ENCODE measurements around the gene ZMIZ1. TPM values are rescaled to one million over a fixed set of nuclear protein-coding genes. Genes with fewer than 3 reads are reported as not detected.

The ZMIZ1 gene
- total RNA-seq, 1 experiment from 2014 or later: 28.4 TPM

- no peak for TF ChIP-seq SP1 (IDR thresholded peaks at IDR 0.05; ENCODE audit: low read depth)
- no peak for TF ChIP-seq SIN3A (IDR thresholded peaks at IDR 0.05; ENCODE audit: low read depth)
- no peak for TF ChIP-seq EZH2phosphoT487 (IDR thresholded peaks at IDR 0.05; ENCODE audit: borderline replicate concordance)
- no peak for TF ChIP-seq CBX3 (IDR thresholded peaks at IDR 0.05; ENCODE audit: low read depth)
- no peak for TF ChIP-seq ATF3 (IDR thresholded peaks at IDR 0.05)
- no peak for TF ChIP-seq POLR2A (IDR thresholded peaks at IDR 0.05; ENCODE audit: borderline replicate concordance, extremely low read depth, insufficient read depth, insufficient read length)
- TF ChIP-seq YY1 (IDR thresholded peaks at IDR 0.05; ENCODE audit: extremely low read depth, insufficient replicate concordance, low read depth, low read length): no peak
- no peak for TF ChIP-seq EZH2 (IDR thresholded peaks at IDR 0.05)
- no peak for TF ChIP-seq CTCF (IDR thresholded peaks at IDR 0.05 in 2 of 3, conservative IDR thresholded peaks at IDR 0.05 in 1 of 3; ENCODE audit: borderline replicate concordance in 1 of 3, insufficient read depth in 1 of 3, low read depth in 2 of 3, low read length in 2 of 3)
- no peak for TF ChIP-seq SRF (IDR thresholded peaks at IDR 0.05; ENCODE audit: low read depth)
- no peak for TF ChIP-seq CEBPB (IDR thresholded peaks at IDR 0.05; ENCODE audit: low read depth)
- no peak for TF ChIP-seq EGR1 (IDR thresholded peaks at IDR 0.05; ENCODE audit: low read depth)
- no peak for TF ChIP-seq ELF1 (IDR thresholded peaks at IDR 0.05; ENCODE audit: borderline replicate concordance, low read depth)
- TF ChIP-seq MAX (IDR thresholded peaks at IDR 0.05): no peak
- no peak for TF ChIP-seq REST (IDR thresholded peaks at IDR 0.05; ENCODE audit: low read depth)
- TF ChIP-seq ZBTB33 (IDR thresholded peaks at IDR 0.05; ENCODE audit: extremely low read depth, insufficient replicate concordance, low read length): no peak
- TF ChIP-seq ZFX (IDR thresholded peaks at IDR 0.05): no peak
- Histone ChIP-seq H3K27me3 (ENCODE audit: insufficient read depth, low read length) (no peaks in the 10 kb centered on the region), H4K20me1 (ENCODE audit: insufficient read depth) (no peaks in the 10 kb centered on the region), H3K9ac (ENCODE audit: low read length) (no peak overlapping the region), H3K4me3 (replicated peaks in 1 of 2; ENCODE audit: low read depth in 1 of 2, low read length in 2 of 2) (no peak overlapping the region), H3K27ac (ENCODE audit: low read depth, low read length) (no peak overlapping the region), H3K9me3 (ENCODE audit: control insufficient read depth in 1 of 2, insufficient read depth in 1 of 2, low read depth in 1 of 2, low read length in 2 of 2) (no peaks in the 10 kb centered on the region), H3K79me2 (ENCODE audit: insufficient read depth, low read length) (no peaks in the 10 kb centered on the region), H2AFZ (ENCODE audit: low read depth, low read length, poor library complexity, severe bottlenecking) (no peak overlapping the region), H3K4me2 (ENCODE audit: low read length) (no peak overlapping the region), H3K36me3 (ENCODE audit: control insufficient read depth in 1 of 2, insufficient read depth in 2 of 2, low read length in 2 of 2) (no peaks in the 10 kb centered on the region), H3K4me1 (ENCODE audit: control insufficient read depth in 1 of 2, insufficient read depth in 2 of 2, low read length in 2 of 2) (peaks cover 7 to 23% of the 10 kb centered on the region in 2 experiments; a peak in 3 of 4 replicates), H3K9me2 (ENCODE audit: insufficient read depth) (no peaks in the 10 kb centered on the region)
- no peak for ATAC-seq
- BruUV-seq (replicated peaks): no TSS peak
- POLR2A ChIA-PET: no interaction called here
- intact Hi-C loops (cut with micrococcal nuclease): no loop called here
- CTCF ChIA-PET: no interaction called here
- DNase-seq (ENCODE audit: low read depth, low spot score): no peak
- RAD21 ChIA-PET (ENCODE audit: low non-redundant PET in 1 of 2, low total read pairs in 2 of 2, uncharacterized antibody in 2 of 2, unreplicated experiment in 2 of 2): no interaction called here
Measured at GRCh38 chr10:79266543-79267312, 198.0 kb downstream of the ZMIZ1 start.
